Aorta (tissue), 5 donors: ENCODE results near the gene SHISAL1. TPM values are rescaled to one million over a fixed set of nuclear protein-coding genes. Genes with fewer than 3 reads are reported as not detected.

Source experiments
- ATAC-seq: fragments of 200-7000 bp; cut with Tn5 transposase; one replicate; pipeline ENCODE4 v1.9.1; 2022; ENCODE audit warnings: moderate library complexity; ENCODE audit not compliant: low FRiP score
- DNase-seq, 2 donors: peaks; one replicate each; pipeline ENCODE4 v3.0.0-alpha.2; 2020
- H3K27ac ChIP-seq, 2 donors: one replicate each; pipeline ENCODE4 v1.5.1; 2013; ENCODE audit warnings: low read length in 2 of 2, mild to moderate bottlenecking in 2 of 2, moderate library complexity in 2 of 2, control low read depth in 1 of 2, inconsistent platforms in 1 of 2, low read depth in 1 of 2
- H3K27me3 ChIP-seq, 2 donors: one replicate each; pipeline ENCODE4 v1.6.1; 2013; ENCODE audit warnings: control low read depth in 1 of 2, low read length in 1 of 2, mild to moderate bottlenecking in 1 of 2, moderate library complexity in 1 of 2; ENCODE audit not compliant: insufficient read depth in 2 of 2, control insufficient read depth in 1 of 2
- H3K36me3 ChIP-seq, 2 donors: one replicate each; pipeline ENCODE4 v1.6.1; 2013; ENCODE audit warnings: control low read depth in 1 of 2, low read length in 1 of 2, mild to moderate bottlenecking in 1 of 2; ENCODE audit not compliant: insufficient read depth in 2 of 2, control insufficient read depth in 1 of 2
- H3K4me1 ChIP-seq, 2 donors: one replicate each; pipeline ENCODE4 v1.6.1; 2013; ENCODE audit warnings: low read length in 2 of 2, control low read depth in 1 of 2, mild to moderate bottlenecking in 1 of 2, moderate library complexity in 1 of 2; ENCODE audit not compliant: insufficient read depth in 2 of 2, control insufficient read depth in 1 of 2
- H3K4me3 ChIP-seq, 2 donors: one replicate each; pipeline ENCODE4 v1.5.1; 2013; ENCODE audit warnings: low read length in 2 of 2, control low read depth in 1 of 2, mild to moderate bottlenecking in 1 of 2
- H3K9me3 ChIP-seq: one replicate; pipeline ENCODE4 v1.6.1; 2013; ENCODE audit warnings: mild to moderate bottlenecking, low read length; ENCODE audit not compliant: control insufficient read depth
- WGBS, 2 donors: extraction: QIAGEN DNeasy Blood & Tissue Kit; methylation state at CpG; one replicate each; pipeline ENCODE4 v1.1.7; 2013; 5-methylcytosine and 5-hydroxymethylcytosine counted together
- intact Hi-C, 2 donors: fragments of 100-400 bp; cut with DNase I; formaldehyde crosslinking; loops; one replicate each; pipeline versions ENCODE4 v1.14.2 to v1.15.0; 2022
- polyA plus RNA-seq, 2 donors: library from polyadenylated mRNA; stranded (reverse); fragments of 200-250 nt; gene quantifications; one replicate each; pipeline ENCODE4 v1.2.3, GENCODE V29; 2013
- total RNA-seq, 2 donors: library from RNA; stranded (reverse); fragmentation: NEBNext Ultra II Directional; extraction: Animal tissue kit (Norgen Biotek cat#: 25700); gene quantifications; one replicate each; pipeline ENCODE4 v1.2.1, GENCODE V29; 2021
- donor health status: healthy with polysubstance abuse.
- donor health status: Bipolar disorder and iron deficiency.
- donor health status: DM: no; HTN: no; CAD: no.
- donor health status: DM: no; HTN: no; CAD: no.
- donor health status: DM: yes; HTN: yes; CAD: no.

Gene SHISAL1
- total and polyA plus RNA-seq, 4 donors, result 0.25 to 3.5 (median 1.7) TPM

- no peaks in the 10 kb centered on the region for H3K4me1 ChIP-seq
- H3K9me3 ChIP-seq, result no peaks in the 10 kb centered on the region
- intact Hi-C loops, result no loop called here
- WGBS, 2 donors, result 61 to 63% methylated on average over 15 to 16 of the region's 16 CpGs
- no peaks in the 10 kb centered on the region for H3K36me3 ChIP-seq
- no peak for ATAC-seq
- DNase-seq, result no peak
- H3K27me3 ChIP-seq, result no peaks in the 10 kb centered on the region
- H3K4me3 ChIP-seq, result no peak overlapping the region
- no peak overlapping the region for H3K27ac ChIP-seq
Measured at GRCh38 chr22:44313385-44314006, 745 bp upstream of the SHISAL1 start.

GRCh38 chr22:44311855-44312170 is 938 bp downstream of the SHISAL1 start:
- Histone ChIP-seq H3K4me1 (no peaks in the 10 kb centered on the region), H3K27ac (no peak overlapping the region), H3K36me3 (no peaks in the 10 kb centered on the region), H3K9me3 (no peaks in the 10 kb centered on the region), H3K4me3 (no peak overlapping the region), H3K27me3 (no peaks in the 10 kb centered on the region)
- 39 to 59% methylated on average over 3 of the region's 3 CpGs for WGBS, 2 donors
- intact Hi-C loops, result no loop called here
- DNase-seq, result no peak
- ATAC-seq, result no peak

DNA sequence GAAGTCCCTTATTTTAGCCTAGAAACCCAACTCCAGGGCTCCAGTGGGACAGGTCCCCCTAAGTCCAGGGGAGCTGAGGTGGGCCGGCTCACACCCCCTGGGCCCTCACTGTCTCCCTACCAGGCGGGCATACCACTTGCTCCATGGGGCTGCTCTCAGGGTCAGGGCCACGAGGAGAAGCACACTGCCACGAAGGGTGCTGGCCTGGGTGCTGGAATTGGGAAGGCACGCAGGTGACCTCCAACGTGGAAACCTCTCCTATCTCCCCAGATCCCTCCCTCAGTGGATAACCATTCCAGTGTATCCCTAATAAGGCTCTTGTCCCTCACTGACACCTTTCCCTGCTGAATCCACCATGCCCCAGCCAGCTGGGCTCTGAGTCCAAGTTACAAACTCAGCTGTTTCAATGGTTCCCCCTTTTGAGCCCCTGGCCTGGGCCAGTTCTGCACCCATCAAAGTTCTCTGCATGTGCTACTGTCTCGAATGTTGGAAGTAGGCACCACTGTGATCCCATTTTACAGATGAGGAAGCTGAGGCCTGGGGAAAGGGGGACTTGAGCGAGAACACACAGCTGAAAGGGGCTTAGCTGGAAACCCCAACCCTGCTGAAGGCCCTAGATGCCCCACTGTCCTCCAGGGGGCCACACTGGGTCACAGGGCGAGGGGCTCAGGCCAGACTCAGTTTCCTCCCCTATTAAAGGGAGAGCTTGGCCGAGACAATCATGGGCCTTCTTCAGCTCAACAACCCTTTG is 1.5 kb downstream of the SHISAL1 start:
- Histone ChIP-seq H3K4me1 (no peaks in the 10 kb centered on the region), H3K36me3 (no peaks in the 10 kb centered on the region), H3K4me3 (no peak overlapping the region), H3K9me3 (no peaks in the 10 kb centered on the region), H3K27ac (no peak overlapping the region), H3K27me3 (no peaks in the 10 kb centered on the region)
- no peak for DNase-seq
- intact Hi-C loops, result no loop called here
- ATAC-seq, result no peak
- WGBS, 2 donors, result 91 to 94% methylated on average over 10 of the region's 10 CpGs

GRCh38 chr22:44309647-44310046 is 3.1 kb downstream of the SHISAL1 start:
- H3K36me3 ChIP-seq, result no peaks in the 10 kb centered on the region
- 92 to 93% methylated on average over 9 of the region's 9 CpGs for WGBS, 2 donors
- H3K4me1 ChIP-seq, result no peaks in the 10 kb centered on the region
- H3K4me3 ChIP-seq, result no peak overlapping the region
- no peaks in the 10 kb centered on the region for H3K9me3 ChIP-seq
- DNase-seq, result no peak
- H3K27me3 ChIP-seq, result no peaks in the 10 kb centered on the region
- intact Hi-C loops, result no loop called here
- ATAC-seq, result no peak
- H3K27ac ChIP-seq, result no peak overlapping the region

GRCh38 chr22:44309137-44309536 is 3.6 kb downstream of the SHISAL1 start:
- no peak overlapping the region for H3K4me3 ChIP-seq
- WGBS, 2 donors, result 74 to 81% methylated on average over 16 of the region's 16 CpGs
- no peaks in the 10 kb centered on the region for H3K4me1 ChIP-seq
- intact Hi-C loops, result no loop called here
- H3K36me3 ChIP-seq, result no peaks in the 10 kb centered on the region
- peak in 1 of 2 donors; percentile 68 for DNase-seq
- peak; percentile 23 for ATAC-seq
- no peaks in the 10 kb centered on the region for H3K27me3 ChIP-seq
- no peak overlapping the region for H3K27ac ChIP-seq
- H3K9me3 ChIP-seq, result no peaks in the 10 kb centered on the region

DNA sequence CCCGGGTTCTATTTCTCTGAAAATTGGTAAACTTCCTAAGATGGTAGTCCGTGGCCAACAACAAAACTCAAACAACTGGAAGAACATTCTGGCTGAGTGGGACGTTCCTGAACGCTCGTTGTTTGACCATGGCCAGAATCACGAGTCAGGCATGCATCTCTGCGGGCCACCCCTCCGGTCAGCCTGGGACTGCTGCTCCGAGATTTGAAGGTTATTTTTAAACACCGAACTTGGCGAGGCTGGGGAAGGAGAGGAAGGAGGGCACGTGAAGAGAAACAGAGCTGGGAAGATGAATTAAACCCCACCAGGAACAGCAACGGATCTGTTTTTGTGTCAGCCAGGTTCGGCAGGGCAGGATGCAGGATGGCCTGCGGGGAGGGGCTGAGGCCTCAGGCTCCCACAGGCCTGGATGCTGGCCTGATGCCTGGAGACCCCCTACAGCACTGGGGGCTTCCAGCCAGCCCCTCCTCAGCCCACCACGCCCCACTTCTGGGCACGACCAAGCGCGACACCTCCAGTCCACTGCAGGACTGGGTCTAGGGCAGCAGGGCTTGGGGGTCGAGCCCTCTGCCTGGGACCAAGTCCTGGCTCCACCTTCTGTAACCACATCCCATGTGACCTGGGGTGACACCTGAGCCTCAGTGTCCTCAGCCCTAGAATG is 5.1 kb downstream of the SHISAL1 start:
- H3K27me3 ChIP-seq, result no peaks in the 10 kb centered on the region
- no peak overlapping the region for H3K4me3 ChIP-seq
- no peaks in the 10 kb centered on the region for H3K9me3 ChIP-seq
- intact Hi-C loops, result no loop called here
- H3K27ac ChIP-seq, result no peak overlapping the region
- H3K4me1 ChIP-seq, result no peaks in the 10 kb centered on the region
- ATAC-seq (no peak), DNase-seq (no peak)
- H3K36me3 ChIP-seq, result no peaks in the 10 kb centered on the region
- WGBS, 2 donors, result 30 to 31% methylated on average over 20 of the region's 20 CpGs

DNA sequence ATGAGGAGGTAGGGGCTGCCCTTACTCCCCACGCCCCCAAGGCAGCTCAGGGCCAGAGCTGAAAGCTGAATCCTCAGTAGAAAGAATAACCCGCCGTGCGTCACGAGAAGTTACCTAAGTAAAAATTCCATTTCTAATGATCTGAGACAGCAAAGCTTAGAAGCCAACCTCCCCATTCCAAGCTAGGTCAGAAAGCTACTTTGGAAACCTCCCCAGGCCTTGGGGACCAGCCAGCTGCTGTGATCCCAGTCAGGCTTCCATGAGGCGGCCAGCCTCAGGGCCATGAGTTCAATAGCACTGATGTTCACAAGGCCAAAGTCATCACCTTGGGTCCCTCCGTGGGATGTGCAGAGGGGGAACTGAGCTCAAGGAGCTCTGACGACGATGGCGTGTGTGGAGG is 6.9 kb downstream of the SHISAL1 start:
- no peaks in the 10 kb centered on the region for H3K36me3 ChIP-seq
- intact Hi-C loops, result no loop called here
- H3K27me3 ChIP-seq, result no peaks in the 10 kb centered on the region
- WGBS, 2 donors, result 63 to 79% methylated on average over 10 of the region's 10 CpGs
- no peak for DNase-seq
- no peaks in the 10 kb centered on the region for H3K9me3 ChIP-seq
- H3K4me1 ChIP-seq, result no peaks in the 10 kb centered on the region
- no peak overlapping the region for H3K4me3 ChIP-seq
- no peak overlapping the region for H3K27ac ChIP-seq
- ATAC-seq, result no peak

- H3K4me1 ChIP-seq, result no peaks in the 10 kb centered on the region
- H3K9me3 ChIP-seq, result no peaks in the 10 kb centered on the region
- DNase-seq, result no peak
- intact Hi-C loops, result no loop called here
- H3K27me3 ChIP-seq, result no peaks in the 10 kb centered on the region
- ATAC-seq, result no peak
- no peak overlapping the region for H3K27ac ChIP-seq
- no peaks in the 10 kb centered on the region for H3K36me3 ChIP-seq
- 83 to 91% methylated on average over 13 of the region's 13 CpGs for WGBS, 2 donors
- H3K4me3 ChIP-seq, result no peak overlapping the region
Measured at GRCh38 chr22:44305455-44305854, 7.3 kb downstream of the SHISAL1 start.

DNA sequence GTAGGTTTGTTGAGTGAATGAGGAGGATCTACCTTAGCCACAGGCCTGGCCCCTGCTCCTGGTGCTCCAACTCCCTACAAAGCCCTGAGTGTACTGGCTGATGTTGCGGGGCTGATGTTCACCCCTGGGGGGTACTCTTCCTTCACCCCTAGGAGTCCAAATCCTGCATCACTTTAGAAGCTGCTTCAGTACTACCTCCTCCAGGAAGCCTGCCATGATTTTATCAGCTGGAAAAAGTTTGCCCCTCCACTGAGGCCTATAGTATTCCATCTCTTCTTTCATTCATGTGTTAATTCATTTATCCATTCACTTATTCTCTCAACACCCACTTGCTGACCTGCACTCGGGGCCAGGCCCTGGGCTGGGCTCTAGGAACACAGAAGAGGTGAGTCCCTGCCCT is 7.8 kb downstream of the SHISAL1 start:
- H3K9me3 ChIP-seq, result no peaks in the 10 kb centered on the region
- DNase-seq (no peak), ATAC-seq (no peak)
- no peaks in the 10 kb centered on the region for H3K4me1 ChIP-seq
- 97 to 100% methylated on average over 2 of the region's 2 CpGs for WGBS, 2 donors
- no peaks in the 10 kb centered on the region for H3K27me3 ChIP-seq
- intact Hi-C loops, result no loop called here
- H3K27ac ChIP-seq, result no peak overlapping the region
- H3K36me3 ChIP-seq, result no peaks in the 10 kb centered on the region
- no peak overlapping the region for H3K4me3 ChIP-seq
